Lower leg skin (tissue), 4 donors: Measurements from ENCODE around the gene KRTAP10-3. TPM values are rescaled to one million over a fixed set of nuclear protein-coding genes. Genes with fewer than 3 reads are reported as not detected.

Experiments
- DNase-seq, 2 donors: peaks; one replicate each; pipeline ENCODE4 v3.0.0-alpha.2; 2019; ENCODE audit warnings: low spot score in 2 of 2
- H3K4me3 ChIP-seq: fragments of 200-600 bp; sonication (generic); 2 replicates; pipeline ENCODE4 v1.5.1; 2017; ENCODE audit warnings: mild to moderate bottlenecking, low read depth; ENCODE audit not compliant: poor library complexity, severe bottlenecking
- CTCF ChIP-seq, 3 donors: fragments of 450-650 bp; IDR thresholded peaks; one replicate each; pipeline ENCODE4 v1.5.1; 2016; ENCODE audit warnings: antibody characterized with exemption in 3 of 3, mild to moderate bottlenecking in 3 of 3, moderate library complexity in 2 of 3
- POLR2A ChIP-seq, 2 donors: fragments of 450-650 bp; IDR thresholded peaks; one replicate each; pipeline ENCODE4 v1.6.1; 2016 to 2017; ENCODE audit warnings: antibody characterized with exemption in 2 of 2, mild to moderate bottlenecking in 1 of 2, moderate library complexity in 1 of 2
- WGBS, 2 donors: methylation state at CpG; one replicate each; pipeline ENCODE4 v1.1.5; 2018; 5-methylcytosine and 5-hydroxymethylcytosine counted together
- intact Hi-C: fragments of 100-400 bp; cut with DNase I; formaldehyde crosslinking; loops from one replicate; pipeline ENCODE4 v1.15.0; 2023; ENCODE audit warnings: low total_unique reads
- total RNA-seq, 4 donors: library from RNA; depleted of rRNA; stranded (reverse); fragments of >200 nt; gene quantifications; one replicate each; pipeline ENCODE4 v1.1.0, GENCODE V29; 2016

KRTAP10-3 gene
- total RNA-seq = 1 to 10 TPM in 1 of 4 donors, not detected in 3; 4.8 TPM

GRCh38 chr21:44558695-44559094 lies at the start of gene KRTAP10-3:
TSS of gene KRTAP10-3 (minus strand) at chr21:44558795. CDS start at chr21:44558715, 80 bp downstream.
- WGBS, 2 donors = 71 to 77% methylated on average over 5 of the region's 5 CpGs
- no peak for DNase-seq
- intact Hi-C loops = no loop called here
- no peak within 1 kb of the TSS for H3K4me3 ChIP-seq
- TF ChIP-seq POLR2A (IDR thresholded peaks at IDR 0.05) (no peak), CTCF (IDR thresholded peaks at IDR 0.05) (no peak)

DNA sequence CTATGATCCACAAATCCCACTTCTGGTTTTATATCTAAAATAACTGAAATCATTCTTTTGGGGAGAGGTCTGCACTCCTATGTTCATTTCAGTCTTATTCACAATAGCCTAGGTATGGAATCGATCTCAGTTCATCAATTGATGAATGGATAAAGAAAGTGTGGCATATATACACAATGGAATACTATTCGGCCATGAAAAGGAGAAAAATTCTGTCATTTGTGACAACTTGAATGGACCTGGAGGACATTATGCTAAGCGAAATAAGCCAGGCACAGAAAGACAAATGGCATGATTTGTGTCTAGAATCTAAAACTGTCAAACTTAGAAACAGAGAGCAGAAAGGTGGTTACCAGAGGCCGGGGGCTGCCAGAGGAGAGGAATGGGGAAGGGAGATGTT lies 47.9 kb upstream of the KRTAP10-3 start:
- no peak for DNase-seq

DNA sequence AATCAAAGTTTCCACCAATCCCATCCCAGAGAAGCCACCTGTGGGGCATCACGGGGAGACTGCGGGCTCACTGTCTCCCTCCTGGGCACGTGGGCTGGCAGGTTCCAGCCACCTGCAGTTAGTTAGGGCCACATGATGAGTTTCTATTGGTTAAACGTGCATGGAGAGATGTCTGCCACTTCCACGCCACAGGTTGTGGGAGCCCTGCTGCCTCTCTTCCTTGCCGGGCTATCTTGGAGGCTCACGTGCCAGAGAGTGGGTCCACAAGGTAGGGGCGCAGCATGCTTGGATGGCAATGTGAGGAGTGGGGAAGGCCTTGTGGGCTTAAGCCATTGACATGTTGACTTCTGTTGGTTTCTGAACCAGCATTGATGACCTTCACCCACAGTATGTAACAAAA lies 45.3 kb upstream of the KRTAP10-3 start:
- WGBS, 2 donors = 87 to 94% methylated on average over 8 of the region's 8 CpGs
- TF ChIP-seq CTCF (IDR thresholded peaks at IDR 0.05) (no peak), POLR2A (IDR thresholded peaks at IDR 0.05) (no peak)
- peak in 1 of 2 donors; percentile 49 for DNase-seq
- H3K4me3 ChIP-seq = no peak overlapping the region
- intact Hi-C loops = no loop called here

More for the DNA sequence above, 47.9 kb upstream of the KRTAP10-3 start:
- WGBS, 2 donors = 76 to 82% methylated on average over 4 of the region's 4 CpGs
- intact Hi-C loops = no loop called here
- no peak overlapping the region for H3K4me3 ChIP-seq
- TF ChIP-seq POLR2A (IDR thresholded peaks at IDR 0.05) = no peak
- no peak for TF ChIP-seq CTCF (IDR thresholded peaks at IDR 0.05)

DNA sequence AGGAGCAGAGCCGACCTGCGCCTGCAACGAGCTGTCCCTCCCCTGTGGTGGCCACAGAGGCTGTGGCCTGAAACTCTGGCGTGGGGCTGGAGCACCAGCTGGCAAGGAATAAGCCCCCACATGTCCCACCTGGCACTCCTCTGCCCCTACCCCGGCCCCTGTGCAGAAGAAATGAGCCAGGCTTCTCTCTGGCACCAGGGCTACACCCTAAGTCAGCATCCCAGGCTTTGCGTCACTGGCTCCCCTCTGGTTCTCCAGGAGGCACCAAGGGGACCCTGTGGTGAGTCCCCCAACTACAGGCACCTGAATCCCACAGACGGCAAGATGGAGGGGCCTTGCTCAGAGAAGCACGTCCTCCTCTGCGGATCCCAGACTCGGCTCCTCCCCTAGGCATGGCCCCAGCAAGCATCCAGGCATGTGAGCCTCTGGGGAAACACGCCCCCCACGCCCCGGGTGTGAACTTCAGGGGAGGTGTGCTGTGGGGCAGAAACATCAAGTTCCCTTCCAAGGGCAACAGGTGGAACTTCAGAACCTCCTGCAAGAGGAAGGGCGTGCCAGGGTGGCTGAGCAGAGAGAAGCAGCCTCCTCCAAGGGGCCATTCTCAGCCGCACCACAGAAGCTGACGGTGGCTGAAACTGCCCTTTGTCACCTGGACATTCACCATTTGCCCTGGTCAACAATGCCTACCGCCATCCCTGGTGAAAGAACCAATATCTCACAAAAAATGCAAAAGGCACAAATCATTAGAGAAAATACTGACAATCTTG lies 44.7 kb upstream of the KRTAP10-3 start:
- TF ChIP-seq CTCF (IDR thresholded peaks at IDR 0.05) = no peak
- TF ChIP-seq POLR2A (IDR thresholded peaks at IDR 0.05) = no peak
- peak in 1 of 2 donors; percentile 68 for DNase-seq
- H3K4me3 ChIP-seq = no peak overlapping the region
- 49 to 71% methylated on average over 14 of the region's 17 CpGs for WGBS, 2 donors
- intact Hi-C loops = no loop called here

DNA sequence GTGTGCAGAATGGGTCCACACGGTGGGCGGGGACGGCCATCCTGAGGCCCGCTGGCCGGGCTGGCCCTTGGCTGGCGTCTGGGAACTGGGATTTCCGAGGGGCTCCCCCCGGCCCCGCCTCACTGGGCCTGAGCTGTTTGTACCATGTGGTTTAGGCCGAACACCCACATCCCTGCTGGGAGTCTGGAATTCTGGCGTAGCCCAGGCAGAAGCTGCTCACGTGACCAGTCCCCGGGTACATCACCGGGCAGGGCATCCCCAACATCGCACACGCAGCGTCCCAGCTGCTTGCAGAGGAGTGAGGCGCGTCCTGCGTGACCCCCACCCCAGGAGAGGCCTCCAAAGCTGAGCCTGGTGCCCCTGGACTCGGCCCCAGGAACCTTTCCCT lies 43.9 kb upstream of the KRTAP10-3 start:
- TF ChIP-seq CTCF (IDR thresholded peaks at IDR 0.05) = no peak
- TF ChIP-seq POLR2A (IDR thresholded peaks at IDR 0.05) = no peak
- no peak overlapping the region for H3K4me3 ChIP-seq
- intact Hi-C loops = no loop called here
- WGBS, 2 donors = 74 to 84% methylated on average over 17 to 20 of the region's 21 CpGs
- DNase-seq = no peak
